GM12878 (cell line): ENCODE data around the gene JMJD6. TPM values are rescaled to one million over a fixed set of nuclear protein-coding genes. Genes with fewer than 3 reads are reported as not detected.

ENCODE experiments used
- ATAC-seq: fragments of 200-7000 bp; cut with Tn5 transposase; 3 replicates; pipeline ENCODE4 v1.9.1; 2020; ENCODE audit warnings: mild to moderate bottlenecking, moderate library complexity
- BruUV-seq: library from RNA; stranded (reverse); fragments of 400-500 nt; replicated peaks from 2 replicates; lab custom pipeline; 2021; lab: Mats Ljungman, UMichigan
- CTCF ChIA-PET: fragments of 300-600 bp; sonication (Branson Sonifier 250); formaldehyde crosslinking; extraction: SDS; loops from one replicate; lab custom pipeline; 2021; ENCODE audit warnings: inconsistent platforms; lab: Yijun Ruan, JAX
- POLR2A ChIA-PET: fragments of 350-600 bp; formaldehyde crosslinking; extraction: SDS; loops from one replicate; lab custom pipeline; 2021; ENCODE audit warnings: inconsistent platforms; lab: Charles Lee
- RAD21 ChIA-PET: fragments of 300-600 bp; sonication (Branson Sonifier 250); formaldehyde crosslinking; loops from one replicate; lab custom pipeline; 2023; ENCODE audit warnings: antibody characterized with exemption; ENCODE audit not compliant: unreplicated experiment; lab: Charles Lee
- SMC1A ChIA-PET: fragments of 300-600 bp; sonication (Branson Sonifier 250); formaldehyde crosslinking; loops from one replicate; lab custom pipeline; 2023; ENCODE audit not compliant: unreplicated experiment, uncharacterized antibody; lab: Charles Lee
- DNase-seq: peaks from one replicate; pipeline ENCODE4 v3.0.0-alpha.2; 2011; ENCODE audit warnings: low read depth, low spot score
- FAIRE-seq: peaks from 3 replicates; lab custom pipeline; 2011; peaks lifted over from hg19 to GRCh38; lab: Jason Lieb, UNC
- H2AFZ ChIP-seq: 2 replicates; pipeline ENCODE4 v1.6.0; 2011; ENCODE audit warnings: low read depth, low read length, control low read depth; ENCODE audit not compliant: control insufficient read depth
- H3K27ac ChIP-seq: 2 replicates; pipeline ENCODE4 v1.5.1; 2011; ENCODE audit warnings: control low read depth; ENCODE audit not compliant: control insufficient read depth, insufficient read depth
- H3K27me3 ChIP-seq, 2 experiments: replicated peaks in 1 of 2; 2 replicates each; pipeline versions ENCODE4 v1.6.0 to v1.6.1; 2011; ENCODE audit warnings: low read length in 1 of 2; ENCODE audit not compliant: control insufficient read depth in 2 of 2, insufficient read depth in 2 of 2
- H3K36me3 ChIP-seq, 2 experiments: 2 replicates each; pipeline ENCODE4 v1.5.1; 2011; ENCODE audit warnings: low read length in 1 of 2; ENCODE audit not compliant: control insufficient read depth in 2 of 2, insufficient read depth in 2 of 2
- H3K4me1 ChIP-seq: 2 replicates; pipeline ENCODE4 v1.6.1; 2011; ENCODE audit warnings: mild to moderate bottlenecking, low read length, moderate library complexity, mixed read lengths; ENCODE audit not compliant: control insufficient read depth, insufficient read depth
- H3K4me2 ChIP-seq: 2 replicates; pipeline ENCODE4 v1.6.0; 2011; ENCODE audit warnings: control low read depth; ENCODE audit not compliant: control insufficient read depth, insufficient read depth
- H3K4me3 ChIP-seq: fragments of 200-600 bp; sonication (generic); 2 replicates; pipeline ENCODE4 v1.5.1; 2016
- H3K79me2 ChIP-seq: 2 replicates; pipeline ENCODE4 v1.6.0; 2011; ENCODE audit warnings: low read length; ENCODE audit not compliant: control insufficient read depth, insufficient read depth
- H3K9ac ChIP-seq: 2 replicates; pipeline ENCODE4 v1.8.0; 2011; ENCODE audit warnings: low read length, control low read depth, mixed read lengths; ENCODE audit not compliant: control insufficient read depth, insufficient read depth
- H3K9me3 ChIP-seq: replicated peaks from 3 replicates; pipeline ENCODE4 v1.5.1; 2011; ENCODE audit warnings: mild to moderate bottlenecking, low read length; ENCODE audit not compliant: control insufficient read depth, insufficient read depth
- H4K20me1 ChIP-seq: 2 replicates; pipeline ENCODE4 v1.6.0; 2011; ENCODE audit not compliant: control insufficient read depth, insufficient read depth
- ATF7 ChIP-seq: fragments of 450-650 bp; IDR thresholded peaks from 2 replicates; pipeline ENCODE4 v1.6.1; 2016; ENCODE audit warnings: low read depth, mild to moderate bottlenecking
- CHD2 ChIP-seq: IDR thresholded peaks from 2 replicates; pipeline ENCODE4 v1.6.1; 2011; ENCODE audit warnings: low read depth, low read length, improper control_type of control experiment, borderline replicate concordance
- E2F8 ChIP-seq: fragments of 450-650 bp; IDR thresholded peaks from 2 replicates; pipeline ENCODE4 v1.6.1; 2018; ENCODE audit warnings: mild to moderate bottlenecking, low read depth, moderate library complexity; ENCODE audit not compliant: partially characterized antibody
- EED ChIP-seq: sonication (generic); IDR thresholded peaks from 2 replicates; pipeline ENCODE4 v1.6.1; 2016; ENCODE audit warnings: antibody characterized with exemption, low read depth
- IKZF1 ChIP-seq: fragments of 450-650 bp; conservative IDR thresholded peaks from 2 replicates; pipeline ENCODE4 v1.6.1; 2017; ENCODE audit warnings: antibody characterized with exemption, mild to moderate bottlenecking
- POLR2A ChIP-seq: IDR thresholded peaks from 2 replicates; pipeline ENCODE4 v1.6.1; 2011; ENCODE audit warnings: low read depth, mild to moderate bottlenecking, low read length
- RB1 ChIP-seq: fragments of 450-650 bp; formaldehyde crosslinking; IDR thresholded peaks from 2 replicates; pipeline ENCODE4 v1.6.1; 2017; ENCODE audit warnings: mild to moderate bottlenecking, borderline replicate concordance
- RELB ChIP-seq: fragments of 450-650 bp; IDR thresholded peaks from 2 replicates; pipeline ENCODE4 v1.6.1; 2017; ENCODE audit warnings: low read depth, mild to moderate bottlenecking, moderate library complexity
- ZBED1 ChIP-seq: IDR thresholded peaks from 2 replicates; pipeline ENCODE4 v1.6.1; 2016; ENCODE audit warnings: borderline replicate concordance
- ZNF207 ChIP-seq: fragments of 450-650 bp; IDR thresholded peaks from 2 replicates; pipeline ENCODE4 v1.6.1; 2014; ENCODE audit warnings: antibody characterized with exemption, mild to moderate bottlenecking, borderline replicate concordance
- WGBS: methylation state at CpG from one replicate; pipeline ENCODE4 v1.1.6; 2016; ENCODE audit warnings: low lambda C conversion rate; ENCODE audit not compliant: insufficient replicate concordance, insufficient coverage; ENCODE audit errors: missing lambda C conversion rate; 5-methylcytosine and 5-hydroxymethylcytosine counted together
- in situ Hi-C: fragments of 300-500 bp; cut with MboI; formaldehyde crosslinking; loops from 9 replicates; pipeline ENCODE4 v1.14.3; 2018; ENCODE audit warnings: mixed read lengths
- intact Hi-C: fragments of 100-400 bp; cut with micrococcal nuclease; formaldehyde crosslinking; loops from one replicate; pipeline ENCODE4 v1.14.2; 2022; ENCODE audit not compliant: unreplicated experiment
- polyA plus RNA-seq, 11 experiments: library from polyadenylated mRNA; depleted of rRNA in 4 of 11; unstranded in 6 of 11; stranded (reverse) in 5 of 11; fragments of >200 nt; fragmentation: Nextera tagmentation in 4 of 11; fragmentation: Illumina TruSeq in 1 of 11; extraction: Ambion mirVana in 4 of 11; extraction: Trizol in 1 of 11; gene quantifications; 1 replicate in 1 of 11; 2 replicates in 10 of 11; pipeline versions ENCODE4 v1.2.1 to v1.2.3, GENCODE V29; 2011 to 2016; ENCODE audit warnings: inconsistent platforms in 2 of 11, missing spikeins in 2 of 11, low read depth in 1 of 11
- total RNA-seq, 4 experiments: library from RNA; depleted of rRNA in 3 of 4; stranded (reverse); fragments of >200 nt in 3 of 4; fragmentation: Illumina TruSeq in 1 of 4; extraction: Trizol in 1 of 4; gene quantifications; 2 replicates each; pipeline versions ENCODE4 v1.2.1 to v1.2.3, GENCODE V29; 2013 to 2021
- TF ChIP-seq, protein P1 (sequence below): fragments of 450-650 bp; IDR thresholded peaks from 2 replicates; pipeline ENCODE4 v1.6.1; 2016; ENCODE audit warnings: mild to moderate bottlenecking
- TF ChIP-seq, protein P2 (sequence below): IDR thresholded peaks from 2 replicates; pipeline ENCODE4 v1.6.1; 2011; ENCODE audit warnings: borderline replicate concordance, low read depth, mild to moderate bottlenecking, moderate library complexity, mixed read lengths, low read length; ENCODE audit not compliant: insufficient read depth; ENCODE audit errors: extremely low read length
- TF ChIP-seq, protein P3 (sequence below): fragments of 450-650 bp; IDR thresholded peaks from 2 replicates; pipeline ENCODE4 v1.6.1; 2017; ENCODE audit warnings: mild to moderate bottlenecking, low read depth, inconsistent platforms; ENCODE audit not compliant: poor library complexity, severe bottlenecking

JMJD6 gene
- total and polyA plus RNA-seq, 10 of the 15 experiments (the other 5 are each of a cell fraction or from before 2014, with no cell fraction given): 1.2 to 36.0 (median 22.2) TPM

- Histone ChIP-seq H3K36me3 (peaks cover 4 to 18% of the 10 kb centered on the region in 2 experiments; a peak in 3 of 4 replicates), H2AFZ (peak overlapping the region; percentile 78), H4K20me1 (no peaks in the 10 kb centered on the region), H3K27ac (peak overlapping the region; percentile 98), H3K4me2 (peak overlapping the region; percentile 68), H3K27me3 (no peaks in the 10 kb centered on the region), H3K9ac (peak overlapping the region; percentile 76), H3K9me3 (no peaks in the 10 kb centered on the region), H3K4me3 (peak overlapping the region; percentile 97), H3K4me1 (no peaks in the 10 kb centered on the region), H3K79me2 (peaks cover 65% of the 10 kb centered on the region)
- intact Hi-C loops (loop anchor here (5.0 kb wide), 1 partner anchor 112 kb away; no protein-coding TSS in a partner anchor), in situ Hi-C loops (no loop called here)
- under 1% methylated on average over 38 of the region's 38 CpGs for WGBS
- ATAC-seq (peak; percentile 50), DNase-seq (no peak), FAIRE-seq (no peak)
- ChIA-PET RAD21 (interaction anchor here (0.6 to 1.2 kb wide), 3 partner anchors 8 to 415 kb away, joined by 3 to 4 read pairs (median 3); partner anchors contain the start of gene SEC14L1), CTCF (interaction anchor here (1.6 to 7.2 kb wide), 3 partner anchors 10 to 202 kb away, joined by 6 to 65 read pairs (median 12); no protein-coding TSS in a partner anchor), SMC1A (interaction anchor here (1.0 to 1.2 kb wide), 2 partner anchors 15 to 21 kb away, joined by 3 read pairs; partner anchors contain the start of gene MXRA7), POLR2A (interaction anchor here (0.6 to 4.4 kb wide), 6 partner anchors 11 to 368 kb away, joined by 3 to 60 read pairs (median 4); partner anchors contain the start of genes MFSD11 and SRSF2)
- no TSS peak for BruUV-seq
- TF ChIP-seq ATF7 (peak; percentile 27; the same call in 1 of the 2 replicates), IKZF1 (no peak), CHD2 (peak; percentile 63), ZBED1 (no peak), E2F8 (peak; percentile 47), EED (no peak), RELB (0 out of 2 replicates have a peak, but pooled peaks have one; percentile 11), RB1 (no peak), POLR2A (peak; percentile 6; the same call in 1 of the 2 replicates), ZNF207 (no peak)
- TF ChIP-seq, protein P1, sequence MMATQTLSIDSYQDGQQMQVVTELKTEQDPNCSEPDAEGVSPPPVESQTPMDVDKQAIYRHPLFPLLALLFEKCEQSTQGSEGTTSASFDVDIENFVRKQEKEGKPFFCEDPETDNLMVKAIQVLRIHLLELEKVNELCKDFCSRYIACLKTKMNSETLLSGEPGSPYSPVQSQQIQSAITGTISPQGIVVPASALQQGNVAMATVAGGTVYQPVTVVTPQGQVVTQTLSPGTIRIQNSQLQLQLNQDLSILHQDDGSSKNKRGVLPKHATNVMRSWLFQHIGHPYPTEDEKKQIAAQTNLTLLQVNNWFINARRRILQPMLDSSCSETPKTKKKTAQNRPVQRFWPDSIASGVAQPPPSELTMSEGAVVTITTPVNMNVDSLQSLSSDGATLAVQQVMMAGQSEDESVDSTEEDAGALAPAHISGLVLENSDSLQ: peak; percentile 55; the same call in 1 of the 2 replicates
- TF ChIP-seq, protein P2, sequence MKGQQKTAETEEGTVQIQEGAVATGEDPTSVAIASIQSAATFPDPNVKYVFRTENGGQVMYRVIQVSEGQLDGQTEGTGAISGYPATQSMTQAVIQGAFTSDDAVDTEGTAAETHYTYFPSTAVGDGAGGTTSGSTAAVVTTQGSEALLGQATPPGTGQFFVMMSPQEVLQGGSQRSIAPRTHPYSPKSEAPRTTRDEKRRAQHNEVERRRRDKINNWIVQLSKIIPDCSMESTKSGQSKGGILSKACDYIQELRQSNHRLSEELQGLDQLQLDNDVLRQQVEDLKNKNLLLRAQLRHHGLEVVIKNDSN: no peak
- TF ChIP-seq, protein P3, sequence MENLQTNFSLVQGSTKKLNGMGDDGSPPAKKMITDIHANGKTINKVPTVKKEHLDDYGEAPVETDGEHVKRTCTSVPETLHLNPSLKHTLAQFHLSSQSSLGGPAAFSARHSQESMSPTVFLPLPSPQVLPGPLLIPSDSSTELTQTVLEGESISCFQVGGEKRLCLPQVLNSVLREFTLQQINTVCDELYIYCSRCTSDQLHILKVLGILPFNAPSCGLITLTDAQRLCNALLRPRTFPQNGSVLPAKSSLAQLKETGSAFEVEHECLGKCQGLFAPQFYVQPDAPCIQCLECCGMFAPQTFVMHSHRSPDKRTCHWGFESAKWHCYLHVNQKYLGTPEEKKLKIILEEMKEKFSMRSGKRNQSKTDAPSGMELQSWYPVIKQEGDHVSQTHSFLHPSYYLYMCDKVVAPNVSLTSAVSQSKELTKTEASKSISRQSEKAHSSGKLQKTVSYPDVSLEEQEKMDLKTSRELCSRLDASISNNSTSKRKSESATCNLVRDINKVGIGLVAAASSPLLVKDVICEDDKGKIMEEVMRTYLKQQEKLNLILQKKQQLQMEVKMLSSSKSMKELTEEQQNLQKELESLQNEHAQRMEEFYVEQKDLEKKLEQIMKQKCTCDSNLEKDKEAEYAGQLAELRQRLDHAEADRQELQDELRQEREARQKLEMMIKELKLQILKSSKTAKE: no peak
Observed at GRCh38 chr17:76725580-76726230, 701 bp downstream of the JMJD6 start.
